GM18873 (cell line): ENCODE measurements around the gene RER1.

Experiments
- ATAC-seq: cut with Tn5 transposase; IDR thresholded peaks from one replicate; pipeline ENCODE4 v1.9.1; 2021; ENCODE audit warnings: mild to moderate bottlenecking, moderate library complexity, moderate number of reproducible peaks; ENCODE audit not compliant: unreplicated experiment, low FRiP score

Gene RER1

GRCh38 chr1:2418791-2419320 lies 27.2 kb downstream of the RER1 start:
- ATAC-seq, result no peak

GRCh38 chr1:2419416-2419815 lies 27.8 kb downstream of the RER1 start:
- ATAC-seq, result no peak

GRCh38 chr1:2422523-2422922 lies 30.9 kb downstream of the RER1 start:
- ATAC-seq, result no peak

- ATAC-seq, result no peak
Measured at GRCh38 chr1:2425892-2426291, 34.3 kb downstream of the RER1 start.

GRCh38 chr1:2426540-2426939 lies 34.9 kb downstream of the RER1 start:
- no peak for ATAC-seq

- ATAC-seq, result no peak
Measured at GRCh38 chr1:2427051-2427450, 35.4 kb downstream of the RER1 start.

GRCh38 chr1:2427976-2428375 lies 36.3 kb downstream of the RER1 start:
- no peak for ATAC-seq

GRCh38 chr1:2428490-2428889 lies 36.8 kb downstream of the RER1 start:
- ATAC-seq, result no peak

- no peak for ATAC-seq
Measured at GRCh38 chr1:2429780-2430591, 38.3 kb downstream of the RER1 start.

- ATAC-seq, result no peak
Measured at GRCh38 chr1:2430592-2430973, 38.9 kb downstream of the RER1 start.

GRCh38 chr1:2431103-2431502 lies 39.5 kb downstream of the RER1 start:
- ATAC-seq, result no peak

- no peak for ATAC-seq
Measured at GRCh38 chr1:2431518-2431917, 39.9 kb downstream of the RER1 start.

- ATAC-seq, result no peak
Measured at GRCh38 chr1:2432441-2432844, 40.8 kb downstream of the RER1 start.

GRCh38 chr1:2433196-2433595 lies 41.6 kb downstream of the RER1 start:
- ATAC-seq, result no peak

GRCh38 chr1:2433936-2434655 lies 42.5 kb downstream of the RER1 start:
- ATAC-seq, result no peak

GRCh38 chr1:2435091-2435490 lies 43.5 kb downstream of the RER1 start:
- ATAC-seq, result no peak

GRCh38 chr1:2435746-2436355 lies 44.2 kb downstream of the RER1 start:
- ATAC-seq, result no peak

GRCh38 chr1:2436876-2437275 lies 45.2 kb downstream of the RER1 start:
- ATAC-seq, result no peak

- no peak for ATAC-seq
Measured at GRCh38 chr1:2437617-2438016, 46.0 kb downstream of the RER1 start.

GRCh38 chr1:2438038-2438437 lies 46.4 kb downstream of the RER1 start:
- no peak for ATAC-seq

GRCh38 chr1:2438641-2439040 lies 47.0 kb downstream of the RER1 start:
- ATAC-seq, result no peak
